DOHH2 (cell line): ENCODE data around the gene RASD2.

Experiments used
- EZH2phosphoT487 ChIP-seq: fragments of 200-600 bp; sonication (generic); IDR thresholded peaks from 2 replicates; pipeline ENCODE4 v1.6.1; 2017; ENCODE audit warnings: borderline replicate concordance, mild to moderate bottlenecking, antibody characterized with exemption, low read length, moderate library complexity, mixed read lengths
- TF ChIP-seq, protein P1 (sequence below): fragments of 200-600 bp; sonication (generic); IDR thresholded peaks from one replicate; pipeline ENCODE4 v1.5.1; 2014; ENCODE audit warnings: antibody characterized with exemption, mild to moderate bottlenecking, low read depth, low read length; ENCODE audit not compliant: poor library complexity, severe bottlenecking

DNA sequence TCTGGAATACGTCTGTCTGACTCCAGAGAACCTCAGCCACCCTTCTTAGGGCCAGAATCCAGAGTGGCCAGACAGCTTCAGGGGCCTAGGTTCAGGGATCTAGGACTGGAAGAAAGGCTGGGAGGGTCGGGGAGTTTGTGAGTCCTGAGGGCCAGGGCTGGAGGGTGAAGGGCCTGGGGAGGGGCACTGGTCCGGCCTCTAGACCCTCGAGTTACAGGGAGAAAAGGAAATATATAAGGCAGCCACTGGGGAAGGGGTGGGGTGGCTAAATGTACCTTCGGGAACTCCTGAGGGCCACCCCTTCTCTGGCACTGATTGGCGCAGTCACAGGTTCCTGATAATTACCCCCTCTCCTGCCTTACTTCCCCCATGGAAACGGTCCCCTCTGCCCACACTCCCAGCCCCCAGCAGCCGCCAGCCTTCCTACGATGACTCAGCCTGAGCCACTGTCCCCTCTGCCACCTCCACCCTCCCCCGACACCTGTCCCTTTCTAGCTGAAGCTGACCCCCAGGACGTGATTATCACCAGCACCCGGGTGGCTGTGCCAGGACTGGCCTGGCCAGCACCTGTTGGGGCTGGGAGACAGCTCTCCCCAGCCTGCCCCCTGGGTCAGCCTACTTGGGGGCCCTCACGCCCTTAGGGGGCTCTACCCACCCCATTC is 50.1 kb downstream of the RASD2 start:
- TF ChIP-seq, protein P1, sequence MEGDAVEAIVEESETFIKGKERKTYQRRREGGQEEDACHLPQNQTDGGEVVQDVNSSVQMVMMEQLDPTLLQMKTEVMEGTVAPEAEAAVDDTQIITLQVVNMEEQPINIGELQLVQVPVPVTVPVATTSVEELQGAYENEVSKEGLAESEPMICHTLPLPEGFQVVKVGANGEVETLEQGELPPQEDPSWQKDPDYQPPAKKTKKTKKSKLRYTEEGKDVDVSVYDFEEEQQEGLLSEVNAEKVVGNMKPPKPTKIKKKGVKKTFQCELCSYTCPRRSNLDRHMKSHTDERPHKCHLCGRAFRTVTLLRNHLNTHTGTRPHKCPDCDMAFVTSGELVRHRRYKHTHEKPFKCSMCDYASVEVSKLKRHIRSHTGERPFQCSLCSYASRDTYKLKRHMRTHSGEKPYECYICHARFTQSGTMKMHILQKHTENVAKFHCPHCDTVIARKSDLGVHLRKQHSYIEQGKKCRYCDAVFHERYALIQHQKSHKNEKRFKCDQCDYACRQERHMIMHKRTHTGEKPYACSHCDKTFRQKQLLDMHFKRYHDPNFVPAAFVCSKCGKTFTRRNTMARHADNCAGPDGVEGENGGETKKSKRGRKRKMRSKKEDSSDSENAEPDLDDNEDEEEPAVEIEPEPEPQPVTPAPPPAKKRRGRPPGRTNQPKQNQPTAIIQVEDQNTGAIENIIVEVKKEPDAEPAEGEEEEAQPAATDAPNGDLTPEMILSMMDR: no peak
- no peak for TF ChIP-seq EZH2phosphoT487
